Keratinocyte (primary cell): ENCODE data around the gene RSPH1. TPM values are rescaled to one million over a fixed set of nuclear protein-coding genes. Genes with fewer than 3 reads are reported as not detected.

ENCODE experiments used
- DNase-seq: peaks from one replicate; pipeline ENCODE4 v3.0.0-alpha.2; 2011; ENCODE audit warnings: low read depth, missing footprints, low spot score
- FAIRE-seq: peaks from 2 replicates; lab custom pipeline; 2011; peaks lifted over from hg19 to GRCh38; lab: Jason Lieb, UNC
- H2AFZ ChIP-seq: 2 replicates; pipeline ENCODE4 v1.6.0; 2012; ENCODE audit warnings: low read length, control low read depth, inconsistent platforms; ENCODE audit not compliant: control insufficient read depth
- H3K27ac ChIP-seq: 2 replicates; pipeline ENCODE4 v1.5.1; 2011; ENCODE audit warnings: low read length; ENCODE audit not compliant: control insufficient read depth, insufficient read depth
- H3K27me3 ChIP-seq: 3 replicates; pipeline ENCODE4 v1.6.0; 2011; ENCODE audit warnings: low read length; ENCODE audit not compliant: control insufficient read depth, insufficient read depth; ENCODE audit errors: extremely low read depth
- H3K36me3 ChIP-seq, 2 experiments: 2 replicates in 1 of 2; 3 replicates in 1 of 2; pipeline ENCODE4 v1.5.1; 2011; ENCODE audit warnings: low read length in 2 of 2, mild to moderate bottlenecking in 1 of 2; ENCODE audit not compliant: control insufficient read depth in 2 of 2, insufficient read depth in 2 of 2; ENCODE audit errors: extremely low read depth in 1 of 2
- H3K4me1 ChIP-seq: 3 replicates; pipeline ENCODE4 v1.5.1; 2011; ENCODE audit warnings: low read length; ENCODE audit not compliant: control insufficient read depth, insufficient read depth; ENCODE audit errors: extremely low read depth
- H3K4me2 ChIP-seq: 3 replicates; pipeline ENCODE4 v1.6.0; 2011; ENCODE audit warnings: low read depth, low read length; ENCODE audit not compliant: control insufficient read depth, insufficient read depth; ENCODE audit errors: extremely low read depth
- H3K4me3 ChIP-seq, 3 experiments: fragments of 200-600 bp in 1 of 3; sonication (generic) in 1 of 3; 2 replicates in 2 of 3; 3 replicates in 1 of 3; pipeline ENCODE4 v1.5.1; 2011 to 2016; ENCODE audit warnings: low read length in 3 of 3, mild to moderate bottlenecking in 3 of 3, control low read depth in 2 of 3, inconsistent platforms in 1 of 3, low read depth in 1 of 3, mixed read lengths in 1 of 3, mixed run types in 1 of 3, moderate library complexity in 1 of 3; ENCODE audit not compliant: control insufficient read depth in 2 of 3, insufficient read depth in 2 of 3; ENCODE audit errors: extremely low read depth in 1 of 3
- H3K79me2 ChIP-seq: 2 replicates; pipeline ENCODE4 v1.6.0; 2012; ENCODE audit warnings: low read length; ENCODE audit not compliant: control insufficient read depth, insufficient read depth
- H3K9ac ChIP-seq: 3 replicates; pipeline ENCODE4 v1.6.0; 2011; ENCODE audit warnings: low read length; ENCODE audit not compliant: control insufficient read depth, insufficient read depth; ENCODE audit errors: extremely low read depth
- H3K9me1 ChIP-seq: 3 replicates; pipeline ENCODE4 v1.6.0; 2011; ENCODE audit warnings: low read length; ENCODE audit not compliant: control insufficient read depth, insufficient read depth; ENCODE audit errors: extremely low read depth
- H3K9me3 ChIP-seq: 2 replicates; pipeline ENCODE4 v1.5.1; 2012; ENCODE audit warnings: low read depth, low read length; ENCODE audit not compliant: control insufficient read depth
- H4K20me1 ChIP-seq: 3 replicates; pipeline ENCODE4 v1.6.0; 2011; ENCODE audit warnings: low read length; ENCODE audit not compliant: control insufficient read depth, insufficient read depth; ENCODE audit errors: extremely low read depth
- EZH2 ChIP-seq: IDR thresholded peaks from one replicate; pipeline ENCODE4 v1.6.1; 2012; ENCODE audit warnings: inconsistent platforms, mild to moderate bottlenecking, low read length, moderate library complexity
- dilution Hi-C: fragments of 300-500 bp; cut with MboI; formaldehyde crosslinking; loops from one replicate; pipeline ENCODE4 v1.7.0; 2020; ENCODE audit warnings: low sequenced_read_pairs; ENCODE audit not compliant: extremely low pct_ligation_motif_present
- polyA plus RNA-seq, 5 experiments: library from polyadenylated mRNA; depleted of rRNA in 3 of 5; stranded (reverse) in 3 of 5; stranded (forward) in 1 of 5; unstranded in 1 of 5; fragments of >200 nt; gene quantifications; 1 replicate in 1 of 5; 2 replicates in 3 of 5; 3 replicates in 1 of 5; pipeline versions ENCODE4 v1.2.1 to v1.2.3, GENCODE V29; 2011 to 2012; ENCODE audit warnings: missing spikeins in 2 of 5, low read depth in 1 of 5, low replicate concordance in 1 of 5
- TF ChIP-seq, protein P1 (sequence below), 3 experiments: IDR thresholded peaks in 1 of 3; conservative IDR thresholded peaks in 1 of 3; optimal IDR thresholded peaks in 1 of 3; 2 replicates in 2 of 3; 3 replicates in 1 of 3; pipeline versions ENCODE3 to v1.5.1; 2011; ENCODE audit warnings: low read length in 3 of 3, mild to moderate bottlenecking in 3 of 3, moderate library complexity in 2 of 3, control low read depth in 1 of 3, inconsistent platforms in 1 of 3; ENCODE audit not compliant: insufficient read depth in 2 of 3; ENCODE audit errors: extremely low read depth in 1 of 3

RSPH1 gene
- polyA plus RNA-seq, 1 donor (not counting 4 experiments of a cell fraction or from before 2014, with no cell fraction given), result 0.50 TPM

DNA sequence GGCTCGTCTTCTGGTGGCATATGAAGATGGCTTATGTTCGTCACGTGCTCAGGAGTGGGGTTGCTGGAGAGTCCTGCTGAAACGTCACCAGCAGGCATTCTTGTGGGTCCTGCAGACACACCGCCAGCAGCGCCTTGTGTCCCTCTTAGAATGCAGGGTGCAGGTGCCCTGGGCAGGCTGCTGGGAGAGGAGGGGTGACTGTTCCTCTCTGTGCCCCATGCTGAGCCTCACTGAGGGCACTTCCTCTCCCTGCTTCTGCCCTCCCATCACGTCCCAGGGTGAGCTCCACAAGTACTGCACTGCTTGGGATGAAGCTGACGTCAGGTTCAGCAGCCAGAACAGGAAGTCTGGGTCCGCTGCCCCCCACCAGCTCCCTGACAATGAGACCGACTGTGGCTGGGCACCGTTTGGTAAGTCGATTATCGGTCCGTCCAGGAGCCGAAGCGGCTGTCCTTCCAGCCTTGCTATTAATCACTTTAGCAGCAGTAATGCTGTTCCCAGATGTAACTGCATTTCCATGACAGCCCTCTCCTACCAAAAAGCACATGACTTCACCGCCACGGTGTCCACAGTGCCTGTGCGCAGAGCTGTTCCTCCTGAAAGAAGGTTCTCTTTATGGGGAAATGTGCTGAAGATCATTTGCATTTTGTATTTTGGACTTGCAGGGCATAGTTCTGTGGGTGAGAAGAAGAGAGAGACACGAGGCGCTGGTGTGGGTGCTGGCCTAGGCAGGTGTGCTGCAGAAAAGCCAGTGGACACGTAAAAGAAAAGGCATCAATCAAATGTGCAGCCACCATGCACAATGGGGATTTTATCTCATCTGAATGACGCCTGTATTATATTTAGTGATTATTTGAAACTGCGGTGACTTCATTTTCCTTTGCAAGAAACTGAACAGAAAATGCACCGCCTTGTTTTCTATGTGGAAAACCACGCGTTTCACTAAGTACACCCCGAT lies 38.7 kb upstream of the RSPH1 start:
- Histone ChIP-seq H3K79me2 (no peaks in the 10 kb centered on the region), H3K4me3 (no peak overlapping the region), H3K4me2 (no peak overlapping the region), H3K4me1 (no peaks in the 10 kb centered on the region), H2AFZ (no peak overlapping the region), H3K27me3 (no peaks in the 10 kb centered on the region), H3K9me3 (no peaks in the 10 kb centered on the region), H3K27ac (no peak overlapping the region), H4K20me1 (peaks cover 3% of the 10 kb centered on the region), H3K9me1 (no peaks in the 10 kb centered on the region), H3K36me3 (peaks cover 4 to 7% of the 10 kb centered on the region in 2 experiments), H3K9ac (no peak overlapping the region)
- DNase-seq, result no peak
- FAIRE-seq, result no peak
- TF ChIP-seq EZH2, result no peak
- TF ChIP-seq, protein P1, sequence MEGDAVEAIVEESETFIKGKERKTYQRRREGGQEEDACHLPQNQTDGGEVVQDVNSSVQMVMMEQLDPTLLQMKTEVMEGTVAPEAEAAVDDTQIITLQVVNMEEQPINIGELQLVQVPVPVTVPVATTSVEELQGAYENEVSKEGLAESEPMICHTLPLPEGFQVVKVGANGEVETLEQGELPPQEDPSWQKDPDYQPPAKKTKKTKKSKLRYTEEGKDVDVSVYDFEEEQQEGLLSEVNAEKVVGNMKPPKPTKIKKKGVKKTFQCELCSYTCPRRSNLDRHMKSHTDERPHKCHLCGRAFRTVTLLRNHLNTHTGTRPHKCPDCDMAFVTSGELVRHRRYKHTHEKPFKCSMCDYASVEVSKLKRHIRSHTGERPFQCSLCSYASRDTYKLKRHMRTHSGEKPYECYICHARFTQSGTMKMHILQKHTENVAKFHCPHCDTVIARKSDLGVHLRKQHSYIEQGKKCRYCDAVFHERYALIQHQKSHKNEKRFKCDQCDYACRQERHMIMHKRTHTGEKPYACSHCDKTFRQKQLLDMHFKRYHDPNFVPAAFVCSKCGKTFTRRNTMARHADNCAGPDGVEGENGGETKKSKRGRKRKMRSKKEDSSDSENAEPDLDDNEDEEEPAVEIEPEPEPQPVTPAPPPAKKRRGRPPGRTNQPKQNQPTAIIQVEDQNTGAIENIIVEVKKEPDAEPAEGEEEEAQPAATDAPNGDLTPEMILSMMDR (optimal IDR thresholded peaks at IDR 0.05 in 1 of 3, IDR thresholded peaks at IDR 0.05 in 1 of 3, conservative IDR thresholded peaks at IDR 0.05 in 1 of 3; ENCODE audit: extremely low read depth in 1 of 3, insufficient read depth in 2 of 3, low read length in 3 of 3), result no peak
- dilution Hi-C loops, result no loop called here

DNA sequence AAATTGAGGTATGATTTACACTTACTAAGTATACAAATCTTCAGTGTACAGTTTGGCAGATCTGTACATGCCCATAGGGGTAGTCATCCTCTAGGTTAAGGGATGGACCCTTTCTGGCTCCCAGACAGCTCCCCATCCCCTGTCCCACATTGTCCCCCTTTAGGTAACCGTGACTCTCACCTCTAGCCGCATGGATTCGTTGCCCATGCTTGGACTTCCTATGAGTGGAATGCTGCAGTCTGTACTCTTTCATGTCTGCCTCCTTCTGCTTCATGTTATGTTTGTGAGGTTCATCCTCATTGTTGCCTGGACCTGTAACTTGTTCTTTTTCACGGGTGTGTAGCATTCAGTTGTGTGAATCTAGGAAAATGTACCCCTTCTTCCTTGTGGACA lies 37.9 kb upstream of the RSPH1 start:
- no peak overlapping the region for H3K4me2 ChIP-seq
- H2AFZ ChIP-seq, result no peak overlapping the region
- no peak overlapping the region for H3K27ac ChIP-seq
- peaks cover 3% of the 10 kb centered on the region for H4K20me1 ChIP-seq
- H3K36me3 ChIP-seq, result peaks cover 3 to 7% of the 10 kb centered on the region in 2 experiments
- FAIRE-seq (no peak), DNase-seq (no peak)
- H3K9me1 ChIP-seq, result no peaks in the 10 kb centered on the region
- no peak for TF ChIP-seq EZH2
- TF ChIP-seq, protein P1 (optimal IDR thresholded peaks at IDR 0.05 in 1 of 3, IDR thresholded peaks at IDR 0.05 in 1 of 3, conservative IDR thresholded peaks at IDR 0.05 in 1 of 3; ENCODE audit: extremely low read depth in 1 of 3, insufficient read depth in 2 of 3, low read length in 3 of 3), result no peak
- H3K4me3 ChIP-seq, result no peak overlapping the region
- H3K79me2 ChIP-seq, result no peaks in the 10 kb centered on the region
- dilution Hi-C loops, result no loop called here
- no peaks in the 10 kb centered on the region for H3K9me3 ChIP-seq
- no peak overlapping the region for H3K9ac ChIP-seq
- H3K4me1 ChIP-seq, result no peaks in the 10 kb centered on the region
- no peaks in the 10 kb centered on the region for H3K27me3 ChIP-seq
